Fibroblast of lung (primary cell): ENCODE results near the gene HRH1.

Experiments
- EZH2 ChIP-seq: IDR thresholded peaks from 2 replicates; pipeline ENCODE4 v1.5.1; 2012; ENCODE audit warnings: low read length, control low read depth, mild to moderate bottlenecking; ENCODE audit errors: missing control alignments
- TF ChIP-seq, protein P1 (sequence below), 2 donors: IDR thresholded peaks in 1 of 2; conservative IDR thresholded peaks in 1 of 2; 1 replicate in 1 of 2; 2 replicates in 1 of 2; pipeline ENCODE4 v1.5.1; 2011 to 2012; ENCODE audit warnings: low read length in 2 of 2, control low read depth in 1 of 2, inconsistent platforms in 1 of 2, low read depth in 1 of 2, mild to moderate bottlenecking in 1 of 2

DNA sequence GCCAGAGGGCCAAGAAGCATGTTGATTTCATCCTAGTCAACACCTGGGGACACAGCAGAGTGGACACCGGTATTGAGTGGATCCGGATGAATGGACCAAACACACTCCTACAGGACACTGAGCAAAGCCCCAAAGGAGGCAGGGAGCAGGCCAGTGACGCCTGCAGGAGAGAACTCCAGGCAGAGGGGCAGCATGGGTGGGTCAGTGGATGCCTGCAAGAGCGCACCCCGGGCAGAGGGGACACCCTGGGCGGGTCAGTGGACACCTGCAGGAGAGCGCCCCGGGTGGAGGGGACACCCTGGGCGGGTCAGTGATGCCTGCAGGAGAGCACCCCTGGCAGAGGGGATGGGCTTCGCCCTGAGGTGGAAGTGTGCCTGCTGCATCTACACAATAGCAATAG is 27.6 kb upstream of the HRH1 start:
- TF ChIP-seq, protein P1, sequence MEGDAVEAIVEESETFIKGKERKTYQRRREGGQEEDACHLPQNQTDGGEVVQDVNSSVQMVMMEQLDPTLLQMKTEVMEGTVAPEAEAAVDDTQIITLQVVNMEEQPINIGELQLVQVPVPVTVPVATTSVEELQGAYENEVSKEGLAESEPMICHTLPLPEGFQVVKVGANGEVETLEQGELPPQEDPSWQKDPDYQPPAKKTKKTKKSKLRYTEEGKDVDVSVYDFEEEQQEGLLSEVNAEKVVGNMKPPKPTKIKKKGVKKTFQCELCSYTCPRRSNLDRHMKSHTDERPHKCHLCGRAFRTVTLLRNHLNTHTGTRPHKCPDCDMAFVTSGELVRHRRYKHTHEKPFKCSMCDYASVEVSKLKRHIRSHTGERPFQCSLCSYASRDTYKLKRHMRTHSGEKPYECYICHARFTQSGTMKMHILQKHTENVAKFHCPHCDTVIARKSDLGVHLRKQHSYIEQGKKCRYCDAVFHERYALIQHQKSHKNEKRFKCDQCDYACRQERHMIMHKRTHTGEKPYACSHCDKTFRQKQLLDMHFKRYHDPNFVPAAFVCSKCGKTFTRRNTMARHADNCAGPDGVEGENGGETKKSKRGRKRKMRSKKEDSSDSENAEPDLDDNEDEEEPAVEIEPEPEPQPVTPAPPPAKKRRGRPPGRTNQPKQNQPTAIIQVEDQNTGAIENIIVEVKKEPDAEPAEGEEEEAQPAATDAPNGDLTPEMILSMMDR (conservative IDR thresholded peaks at IDR 0.05 in 1 of 2, IDR thresholded peaks at IDR 0.05 in 1 of 2; ENCODE audit: low read depth in 1 of 2, low read length in 2 of 2), result no peak
- TF ChIP-seq EZH2, result no peak
